ENCODE measurements around the gene ZSWIM3. TPM values are rescaled to one million over a fixed set of nuclear protein-coding genes. Genes with fewer than 3 reads are reported as not detected.

Gene ZSWIM3
- total and polyA plus RNA-seq, 4 donors, result 0.56 to 4.2 (median 2.3) TPM

GRCh38 chr20:45890077-45890984 lies 32.9 kb downstream of the ZSWIM3 start (continued):
- TF ChIP-seq CTCF (IDR thresholded peaks at IDR 0.05; ENCODE audit: low read depth, low read length, missing input control), result peak; percentile 65

GRCh38 chr20:45890985-45891983 lies 33.9 kb downstream of the ZSWIM3 start, which contains the start of the genes CTSA and NEURL2:
Gene CTSA, plus strand, starts transcription at chr20:45891335. Its CDS starts 234 bp downstream, at chr20:45891569.
Gene NEURL2, minus strand, starts transcription at chr20:45891208. Its CDS starts 217 bp downstream, at chr20:45890991.
- WGBS, result 1% methylated on average over 78 of the region's 78 CpGs
- H3K9ac ChIP-seq (ENCODE audit: low read depth in 1 of 2, low read length in 2 of 2), result peak within 1 kb of the TSS; percentile 60 to 85
- H3K36me3 ChIP-seq (ENCODE audit: control insufficient read depth in 4 of 4, insufficient read depth in 3 of 4, low read depth in 1 of 4, low read length in 3 of 4), result peaks cover 5 to 34% (median 19%) of the 10 kb centered on the region in 4 donors
- peaks cover 2 to 49% (median 40%) of the 10 kb centered on the region in 4 donors for H3K4me1 ChIP-seq (ENCODE audit: control insufficient read depth in 4 of 4, insufficient read depth in 4 of 4, low read length in 3 of 4)
- peak within 1 kb of the TSS; percentile 69 to 83 (median 77) for H3K4me3 ChIP-seq (ENCODE audit: low read depth in 1 of 3, low read length in 3 of 3)
- TF ChIP-seq RAD21 (IDR thresholded peaks at IDR 0.05) (peak; percentile 33 to 37), EGR1 (IDR thresholded peaks at IDR 0.05; ENCODE audit: low read depth in 2 of 2) (peak; percentile 33 to 59), REST (IDR thresholded peaks at IDR 0.05) (peak; percentile 86), HNF4A (conservative IDR thresholded peaks at IDR 0.05) (peak; percentile 95 to 98), SP1 (IDR thresholded peaks at IDR 0.05) (peak; percentile 81), RXRA (IDR thresholded peaks at IDR 0.05) (peak; percentile 92 to 93), CTCF (IDR thresholded peaks at IDR 0.05; ENCODE audit: low read depth, low read length, missing input control) (no peak), FOXA1 (IDR thresholded peaks at IDR 0.05) (no peak), ZBTB33 (IDR thresholded peaks at IDR 0.05) (peak; percentile 83), GABPA (IDR thresholded peaks at IDR 0.05 in 1 of 2, conservative IDR thresholded peaks at IDR 0.05 in 1 of 2) (peak in 1 of 2 donors; percentile 70), MAX (IDR thresholded peaks at IDR 0.05) (peak; percentile 93), FOXA2 (IDR thresholded peaks at IDR 0.05) (no peak), TAF1 (conservative IDR thresholded peaks at IDR 0.05) (no peak), HNF4G (IDR thresholded peaks at IDR 0.05) (peak; percentile 93), ATF3 (IDR thresholded peaks at IDR 0.05) (peak; percentile 45), NR2F2 (IDR thresholded peaks at IDR 0.05) (peak; percentile 88), YY1 (IDR thresholded peaks at IDR 0.05) (peak; percentile 96), JUND (IDR thresholded peaks at IDR 0.05) (peak in 1 of 2 donors; percentile 23)
- H3K27me3 ChIP-seq (ENCODE audit: control insufficient read depth in 4 of 4, insufficient read depth in 4 of 4, low read length in 3 of 4), result no peaks in the 10 kb centered on the region
- no peaks in the 10 kb centered on the region for H3K9me3 ChIP-seq (ENCODE audit: control insufficient read depth in 4 of 4, low read length in 3 of 4)
- peak; percentile 90 for DNase-seq (ENCODE audit: low spot score)
- peak within 1 kb of the TSS; percentile 92 to 95 for H3K27ac ChIP-seq (ENCODE audit: low read depth in 1 of 2, low read length in 2 of 2)

Measured in liver (tissue), 9 donors.